Uterus (tissue), 2 donors: ENCODE data around the gene LRG1.

ENCODE experiments used
- POLR2A ChIP-seq, 2 donors: fragments of 450-650 bp; IDR thresholded peaks; one replicate each; pipeline ENCODE4 v1.6.1; 2016; ENCODE audit warnings: antibody characterized with exemption in 2 of 2, mild to moderate bottlenecking in 1 of 2, moderate library complexity in 1 of 2
- TF ChIP-seq, protein P1 (sequence below), 4 experiments: fragments of 200-600 bp in 2 of 4; fragments of 450-650 bp in 2 of 4; sonication (generic) in 2 of 4; IDR thresholded peaks; one replicate each; pipeline ENCODE4 v1.5.1; 2016 to 2019; ENCODE audit warnings: antibody characterized with exemption in 4 of 4, mild to moderate bottlenecking in 2 of 4, moderate library complexity in 1 of 4

DNA sequence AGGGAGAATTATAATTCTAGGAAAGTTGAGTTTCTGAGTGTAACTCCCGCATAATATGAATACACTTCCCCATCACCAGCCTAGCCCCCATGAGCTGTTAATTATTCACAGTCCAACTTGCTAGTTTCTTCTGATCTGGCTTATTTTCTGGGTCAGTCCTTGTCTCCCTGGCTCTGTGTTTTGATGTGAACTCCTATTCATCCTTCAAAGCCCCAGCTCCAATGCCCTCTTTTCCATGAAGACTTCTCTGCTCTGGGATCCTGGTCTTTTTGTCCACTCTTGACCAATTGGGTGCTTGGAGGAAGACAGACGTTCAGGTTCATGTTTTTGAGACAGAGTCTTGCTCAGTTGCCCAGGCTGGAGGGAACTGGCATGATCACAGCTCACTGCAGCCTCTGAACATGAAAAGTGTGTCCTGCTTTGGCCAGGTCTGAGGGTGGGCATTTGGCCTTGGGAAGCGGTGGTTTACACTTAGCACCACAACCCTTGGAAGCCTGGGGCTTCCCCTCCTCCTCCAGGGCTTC lies 605 bp downstream of the LRG1 start:
- TF ChIP-seq, protein P1, sequence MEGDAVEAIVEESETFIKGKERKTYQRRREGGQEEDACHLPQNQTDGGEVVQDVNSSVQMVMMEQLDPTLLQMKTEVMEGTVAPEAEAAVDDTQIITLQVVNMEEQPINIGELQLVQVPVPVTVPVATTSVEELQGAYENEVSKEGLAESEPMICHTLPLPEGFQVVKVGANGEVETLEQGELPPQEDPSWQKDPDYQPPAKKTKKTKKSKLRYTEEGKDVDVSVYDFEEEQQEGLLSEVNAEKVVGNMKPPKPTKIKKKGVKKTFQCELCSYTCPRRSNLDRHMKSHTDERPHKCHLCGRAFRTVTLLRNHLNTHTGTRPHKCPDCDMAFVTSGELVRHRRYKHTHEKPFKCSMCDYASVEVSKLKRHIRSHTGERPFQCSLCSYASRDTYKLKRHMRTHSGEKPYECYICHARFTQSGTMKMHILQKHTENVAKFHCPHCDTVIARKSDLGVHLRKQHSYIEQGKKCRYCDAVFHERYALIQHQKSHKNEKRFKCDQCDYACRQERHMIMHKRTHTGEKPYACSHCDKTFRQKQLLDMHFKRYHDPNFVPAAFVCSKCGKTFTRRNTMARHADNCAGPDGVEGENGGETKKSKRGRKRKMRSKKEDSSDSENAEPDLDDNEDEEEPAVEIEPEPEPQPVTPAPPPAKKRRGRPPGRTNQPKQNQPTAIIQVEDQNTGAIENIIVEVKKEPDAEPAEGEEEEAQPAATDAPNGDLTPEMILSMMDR (IDR thresholded peaks at IDR 0.05) = no peak
- TF ChIP-seq POLR2A (IDR thresholded peaks at IDR 0.05) = no peak
